GM23248 (cell line): ENCODE results near the gene BICD1. TPM values are rescaled to one million over a fixed set of nuclear protein-coding genes. Genes with fewer than 3 reads are reported as not detected.

ENCODE experiments used
- DNase-seq: peaks from one replicate; pipeline ENCODE4 v3.0.0-alpha.2; 2015
- H2AFZ ChIP-seq: fragments of 200-600 bp; sonication (generic); 2 replicates; pipeline ENCODE4 v1.6.1; 2016; ENCODE audit warnings: antibody characterized with exemption
- H3F3A ChIP-seq: fragments of 200-600 bp; sonication (generic); 2 replicates; pipeline ENCODE4 v1.6.1; 2016; ENCODE audit warnings: mild to moderate bottlenecking, antibody characterized with exemption, mixed run types; ENCODE audit not compliant: insufficient read depth
- H3K27ac ChIP-seq: fragments of 200-600 bp; sonication (generic); 2 replicates; pipeline ENCODE4 v1.5.1; 2016; ENCODE audit warnings: mild to moderate bottlenecking
- H3K27me3 ChIP-seq: fragments of 200-600 bp; sonication (generic); replicated peaks from 2 replicates; pipeline ENCODE4 v1.6.1; 2016; ENCODE audit warnings: mild to moderate bottlenecking; ENCODE audit not compliant: insufficient read depth
- H3K36me3 ChIP-seq: fragments of 200-600 bp; sonication (generic); 2 replicates; pipeline ENCODE4 v1.6.1; 2016; ENCODE audit warnings: low read depth, mild to moderate bottlenecking
- H3K4me1 ChIP-seq: fragments of 200-600 bp; sonication (generic); 2 replicates; pipeline ENCODE4 v1.6.1; 2016; ENCODE audit warnings: mild to moderate bottlenecking; ENCODE audit not compliant: insufficient read depth
- H3K4me2 ChIP-seq: fragments of 200-600 bp; sonication (generic); one replicate; pipeline ENCODE4 v1.6.1; 2016; ENCODE audit warnings: mild to moderate bottlenecking; ENCODE audit not compliant: unreplicated experiment
- H3K4me3 ChIP-seq: fragments of 200-600 bp; sonication (generic); 2 replicates; pipeline ENCODE4 v1.5.1; 2016; ENCODE audit warnings: mild to moderate bottlenecking
- H3K79me2 ChIP-seq: fragments of 200-600 bp; sonication (generic); 2 replicates; pipeline ENCODE4 v1.6.1; 2016; ENCODE audit warnings: mild to moderate bottlenecking; ENCODE audit not compliant: insufficient read depth
- H3K9ac ChIP-seq: fragments of 200-600 bp; sonication (generic); 2 replicates; pipeline ENCODE4 v1.6.1; 2016; ENCODE audit warnings: mild to moderate bottlenecking
- H3K9me2 ChIP-seq: fragments of 200-600 bp; sonication (generic); 2 replicates; pipeline ENCODE4 v1.6.1; 2016; ENCODE audit warnings: mixed run types, mild to moderate bottlenecking, moderate library complexity; ENCODE audit not compliant: insufficient read depth
- H3K9me3 ChIP-seq: fragments of 200-600 bp; sonication (generic); one replicate; pipeline ENCODE4 v1.6.1; 2017; ENCODE audit warnings: low read depth
- H4K20me1 ChIP-seq: fragments of 200-600 bp; sonication (generic); 2 replicates; pipeline ENCODE4 v1.6.0; 2016; ENCODE audit not compliant: insufficient read depth
- EZH2 ChIP-seq: fragments of 200-600 bp; sonication (generic); IDR thresholded peaks from 2 replicates; pipeline ENCODE4 v1.6.1; 2018; ENCODE audit warnings: antibody characterized with exemption, mild to moderate bottlenecking; ENCODE audit not compliant: insufficient read depth, poor library complexity, severe bottlenecking
- EZH2phosphoT487 ChIP-seq: fragments of 200-600 bp; sonication (generic); IDR thresholded peaks from 2 replicates; pipeline ENCODE4 v1.6.1; 2018; ENCODE audit warnings: antibody characterized with exemption, moderate library complexity, mild to moderate bottlenecking, low read depth; ENCODE audit not compliant: insufficient read depth
- WGBS, 2 experiments: methylation state at CpG; one replicate each; pipeline ENCODE4 v1.1.6; 2015 to 2017; ENCODE audit warnings: low lambda C conversion rate in 2 of 2, low coverage in 1 of 2; ENCODE audit errors: missing lambda C conversion rate in 2 of 2; 5-methylcytosine and 5-hydroxymethylcytosine counted together
- in situ Hi-C: fragments of 300-500 bp; cut with MboI; formaldehyde crosslinking; loops from 2 replicates; pipeline ENCODE4 v1.15.0; 2020
- polyA plus RNA-seq: library from polyadenylated mRNA; unstranded; fragments of >200 nt; fragmentation: Nextera tagmentation; extraction: Ambion mirVana; gene quantifications from 2 replicates; pipeline ENCODE4 v1.2.1, GENCODE V29; 2016
- total RNA-seq: library from RNA; depleted of rRNA; stranded (reverse); fragments of >200 nt; shearing (Covaris generic); gene quantifications from 2 replicates; pipeline ENCODE4 v1.2.3, GENCODE V29; 2014

The BICD1 gene
- total and polyA plus RNA-seq, 2 experiments from 2014 or later, result 9.7 to 20.6 TPM

DNA sequence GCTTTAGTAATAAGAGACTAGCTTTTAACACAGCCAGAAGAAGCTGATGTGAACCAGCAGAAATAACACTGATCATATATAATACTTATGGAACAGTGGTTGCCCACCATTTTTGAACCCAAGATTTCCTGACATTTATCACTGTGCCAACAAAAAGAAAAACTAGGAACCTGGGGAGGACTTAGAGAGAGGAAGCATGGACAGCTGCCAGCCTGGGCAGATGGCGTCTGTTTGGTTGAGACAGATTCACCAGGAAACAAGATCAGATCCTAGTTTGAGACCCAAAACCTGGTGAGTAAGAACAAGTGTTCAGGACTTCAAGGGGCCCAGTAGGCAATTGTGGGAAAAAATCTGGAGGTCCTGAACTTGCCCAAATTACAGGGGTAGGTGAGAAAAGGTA, 95.3 kb downstream of the BICD1 start:
- Histone ChIP-seq H2AFZ (no peak overlapping the region), H3F3A (peaks cover 19% of the 10 kb centered on the region), H3K9ac (no peak overlapping the region), H3K27ac (no peak overlapping the region), H3K9me2 (no peaks in the 10 kb centered on the region), H3K4me1 (peaks cover 12% of the 10 kb centered on the region), H3K27me3 (no peaks in the 10 kb centered on the region), H3K79me2 (peaks cover 77% of the 10 kb centered on the region), H3K4me2 (no peak overlapping the region), H3K9me3 (no peaks in the 10 kb centered on the region), H3K36me3 (no peaks in the 10 kb centered on the region), H4K20me1 (0 out of 2 replicates have a peak, but pooled peaks cover 3% of the 10 kb centered on the region), H3K4me3 (no peak overlapping the region)
- WGBS, 2 experiments, result 90 to 100% methylated on average over 1 of the region's 1 CpG
- no peak for DNase-seq
- in situ Hi-C loops, result no loop called here
- no peak for TF ChIP-seq EZH2phosphoT487
- TF ChIP-seq EZH2, result no peak

DNA sequence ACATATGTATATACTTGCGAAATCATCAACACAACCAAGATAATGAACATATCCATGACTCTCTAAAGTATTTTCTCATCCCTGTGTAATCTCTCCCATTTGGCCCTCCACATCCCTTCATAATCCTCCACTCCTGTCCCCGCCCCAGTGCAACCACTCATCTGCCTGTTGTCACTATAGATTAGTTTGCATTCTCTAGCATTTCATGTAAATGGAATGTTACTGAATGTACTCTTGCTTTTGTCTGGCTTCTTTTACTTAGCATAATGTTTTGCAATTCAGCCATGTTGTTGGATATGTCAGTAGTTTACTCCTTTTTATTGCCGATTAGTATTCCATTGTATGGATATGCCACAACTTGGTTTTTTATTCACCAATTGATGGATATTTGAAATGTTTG, 99.1 kb downstream of the BICD1 start:
- Histone ChIP-seq H4K20me1 (0 out of 2 replicates have a peak, but pooled peaks cover 3% of the 10 kb centered on the region), H3K27ac (no peak overlapping the region), H3K4me2 (no peak overlapping the region), H3K9me2 (no peaks in the 10 kb centered on the region), H3K4me3 (no peak overlapping the region), H2AFZ (no peak overlapping the region), H3K4me1 (no peaks in the 10 kb centered on the region), H3K9me3 (no peaks in the 10 kb centered on the region), H3K27me3 (no peaks in the 10 kb centered on the region), H3F3A (no peaks in the 10 kb centered on the region), H3K36me3 (no peaks in the 10 kb centered on the region), H3K79me2 (peaks cover 90% of the 10 kb centered on the region), H3K9ac (no peak overlapping the region)
- WGBS, 2 experiments, result 98 to 100% methylated on average over 3 of the region's 3 CpGs
- TF ChIP-seq EZH2, result no peak
- no peak for TF ChIP-seq EZH2phosphoT487
- DNase-seq, result no peak
- in situ Hi-C loops, result no loop called here

DNA sequence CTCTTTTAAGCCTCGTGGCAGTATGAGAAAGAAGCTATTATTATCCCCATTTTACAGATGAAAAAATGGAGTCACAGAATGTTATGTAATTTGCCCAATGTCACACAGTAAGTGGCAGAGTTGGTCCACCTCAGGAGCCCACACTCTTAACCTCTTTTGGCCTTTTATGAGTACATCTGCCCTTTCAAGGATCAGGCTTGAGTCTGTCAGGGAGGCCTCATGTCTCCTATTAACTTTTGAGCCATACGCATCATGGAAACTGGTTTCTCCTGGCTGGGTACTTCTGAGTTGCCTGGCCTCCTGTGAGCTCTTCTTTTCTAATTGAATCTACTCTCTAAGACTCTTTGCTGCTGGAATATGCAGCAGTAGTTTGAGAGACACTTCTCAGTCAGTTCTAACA, 101.7 kb downstream of the BICD1 start:
- Histone ChIP-seq H3K4me2 (no peak overlapping the region), H3K27ac (no peak overlapping the region), H3K36me3 (no peaks in the 10 kb centered on the region), H3K4me1 (no peaks in the 10 kb centered on the region), H3K4me3 (no peak overlapping the region), H3K79me2 (peaks cover 87% of the 10 kb centered on the region), H3K9me3 (no peaks in the 10 kb centered on the region), H3K9me2 (no peaks in the 10 kb centered on the region), H4K20me1 (no peaks in the 10 kb centered on the region), H3K9ac (no peak overlapping the region), H3F3A (peaks cover 6% of the 10 kb centered on the region; the same call in 1 of the 2 replicates), H3K27me3 (no peaks in the 10 kb centered on the region), H2AFZ (no peak overlapping the region)
- no peak for TF ChIP-seq EZH2phosphoT487
- no peak for TF ChIP-seq EZH2
- 77 to 79% methylated on average over 2 of the region's 2 CpGs for WGBS, 2 experiments
- in situ Hi-C loops, result no loop called here
- DNase-seq, result no peak

DNA sequence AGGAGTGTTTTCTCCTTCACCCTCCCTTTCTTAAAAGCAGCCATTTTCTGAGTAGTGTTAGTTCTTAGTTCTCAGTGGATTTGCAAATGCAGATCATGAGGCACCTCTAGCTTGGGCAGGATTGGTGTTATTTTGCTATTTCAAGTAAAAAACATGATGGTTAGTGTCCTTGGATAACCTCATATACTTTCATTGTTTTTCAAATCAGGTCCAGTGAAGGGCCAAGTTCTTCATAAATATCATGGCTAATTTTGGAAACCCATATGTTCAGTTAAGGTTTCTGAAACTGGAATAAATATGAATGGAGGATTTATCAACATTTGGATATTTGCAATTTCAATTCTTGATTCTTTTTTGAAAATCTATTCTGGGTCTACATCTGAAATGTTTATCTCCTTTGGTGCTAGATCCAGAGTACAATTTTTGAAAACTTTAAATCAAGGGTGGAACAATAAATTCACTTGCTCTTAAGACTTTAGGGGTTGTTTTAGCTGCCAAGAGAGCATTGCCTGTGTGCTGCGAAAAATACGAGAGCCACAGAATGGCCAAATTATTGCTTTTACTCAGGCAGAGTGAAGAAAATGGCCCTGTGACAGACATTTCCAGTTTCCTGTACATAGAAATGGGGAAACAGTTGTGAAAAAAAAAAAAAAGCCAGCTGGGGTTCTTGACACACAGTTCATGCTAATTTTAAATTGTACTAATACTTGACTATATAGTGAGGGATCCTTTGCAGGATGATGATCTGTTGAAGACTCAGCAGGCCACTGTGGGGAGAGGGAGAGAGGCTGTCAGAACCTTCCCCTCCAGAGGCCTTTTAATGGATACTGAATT, 104.6 kb downstream of the BICD1 start:
- H2AFZ ChIP-seq, result no peak overlapping the region
- DNase-seq, result no peak
- peaks cover 6% of the 10 kb centered on the region for H3F3A ChIP-seq
- no peaks in the 10 kb centered on the region; the same call in 1 of the 2 replicates for H4K20me1 ChIP-seq
- in situ Hi-C loops, result no loop called here
- no peak overlapping the region for H3K4me2 ChIP-seq
- H3K36me3 ChIP-seq, result no peaks in the 10 kb centered on the region
- H3K27ac ChIP-seq, result no peak overlapping the region
- no peak overlapping the region for H3K4me3 ChIP-seq
- H3K9me3 ChIP-seq, result no peaks in the 10 kb centered on the region
- no peaks in the 10 kb centered on the region for H3K4me1 ChIP-seq
- 94 to 98% methylated on average over 2 of the region's 2 CpGs for WGBS, 2 experiments
- no peak for TF ChIP-seq EZH2phosphoT487
- TF ChIP-seq EZH2, result no peak
- H3K9me2 ChIP-seq, result no peaks in the 10 kb centered on the region
- H3K79me2 ChIP-seq, result peaks cover 83% of the 10 kb centered on the region
- no peak overlapping the region for H3K9ac ChIP-seq
- no peaks in the 10 kb centered on the region for H3K27me3 ChIP-seq
